Embryonic facial prominence (tissue), 1 donor: ENCODE data around the gene BIRC5.
"Not testable (repeated sequence)": the region's sequence is repeated elsewhere in the genome, so short reads cannot be mapped to it uniquely, and the experiment has no call there.

ENCODE experiments used
- DNase-seq: peaks from one replicate; pipeline ENCODE4 v3.0.0-alpha.2; 2016; ENCODE audit errors: extremely low spot score

BIRC5 gene

DNA sequence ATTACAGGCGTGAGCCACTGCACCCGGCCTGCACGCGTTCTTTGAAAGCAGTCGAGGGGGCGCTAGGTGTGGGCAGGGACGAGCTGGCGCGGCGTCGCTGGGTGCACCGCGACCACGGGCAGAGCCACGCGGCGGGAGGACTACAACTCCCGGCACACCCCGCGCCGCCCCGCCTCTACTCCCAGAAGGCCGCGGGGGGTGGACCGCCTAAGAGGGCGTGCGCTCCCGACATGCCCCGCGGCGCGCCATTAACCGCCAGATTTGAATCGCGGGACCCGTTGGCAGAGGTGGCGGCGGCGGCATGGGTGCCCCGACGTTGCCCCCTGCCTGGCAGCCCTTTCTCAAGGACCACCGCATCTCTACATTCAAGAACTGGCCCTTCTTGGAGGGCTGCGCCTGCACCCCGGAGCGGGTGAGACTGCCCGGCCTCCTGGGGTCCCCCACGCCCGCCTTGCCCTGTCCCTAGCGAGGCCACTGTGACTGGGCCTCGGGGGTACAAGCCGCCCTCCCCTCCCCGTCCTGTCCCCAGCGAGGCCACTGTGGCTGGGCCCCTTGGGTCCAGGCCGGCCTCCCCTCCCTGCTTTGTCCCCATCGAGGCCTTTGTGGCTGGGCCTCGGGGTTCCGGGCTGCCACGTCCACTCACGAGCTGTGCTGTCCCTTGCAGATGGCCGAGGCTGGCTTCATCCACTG lies at the start of gene BIRC5:
TSS of gene BIRC5 (plus strand) at position 238 of the 690 bp plus-strand sequence. CDS start at position 302, 64 bp downstream.
- DNase-seq, result peak; percentile 81

DNA sequence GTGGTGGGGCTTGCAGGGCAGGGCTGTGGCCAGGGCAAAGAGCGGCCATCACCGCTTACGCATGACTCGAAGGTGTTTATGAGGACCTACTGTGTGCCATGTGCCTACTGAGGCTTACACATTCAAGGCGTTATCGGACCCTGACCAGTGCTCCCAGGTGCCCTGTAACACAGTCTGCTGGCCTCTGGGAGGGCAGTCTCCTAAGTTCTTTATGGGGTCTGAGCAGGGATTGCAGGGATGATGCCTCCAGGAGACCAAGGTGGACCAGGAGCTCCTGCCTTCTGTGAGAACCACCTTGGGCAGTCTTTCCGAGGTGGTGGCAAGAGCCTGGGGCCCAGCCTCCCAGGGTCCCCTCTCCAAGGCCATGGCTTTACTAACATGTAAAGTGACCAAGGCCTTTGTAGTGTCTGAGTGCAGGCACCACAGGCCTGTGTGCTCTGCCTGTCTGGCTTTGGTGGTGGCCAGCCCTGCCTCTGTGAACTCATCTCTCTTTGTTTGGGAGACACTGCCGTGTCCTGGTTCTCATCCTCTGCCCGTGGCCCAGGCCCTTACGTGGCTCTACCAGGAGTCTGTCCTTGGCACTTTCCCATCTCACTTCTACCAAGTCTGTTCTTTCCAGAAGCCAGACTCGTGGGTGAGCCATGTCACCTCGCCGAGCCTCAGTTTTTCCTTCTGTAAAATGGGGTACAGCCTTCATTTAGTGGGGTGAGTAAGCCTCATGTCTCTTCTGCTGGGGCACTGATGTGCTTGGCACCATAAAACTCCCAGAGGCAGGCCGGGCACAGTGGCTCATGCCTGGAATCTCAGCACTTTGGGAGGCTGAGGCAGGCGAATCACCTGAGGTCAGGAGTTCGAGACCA lies 49.1 kb upstream of the BIRC5 start:
- no peak for DNase-seq

DNA sequence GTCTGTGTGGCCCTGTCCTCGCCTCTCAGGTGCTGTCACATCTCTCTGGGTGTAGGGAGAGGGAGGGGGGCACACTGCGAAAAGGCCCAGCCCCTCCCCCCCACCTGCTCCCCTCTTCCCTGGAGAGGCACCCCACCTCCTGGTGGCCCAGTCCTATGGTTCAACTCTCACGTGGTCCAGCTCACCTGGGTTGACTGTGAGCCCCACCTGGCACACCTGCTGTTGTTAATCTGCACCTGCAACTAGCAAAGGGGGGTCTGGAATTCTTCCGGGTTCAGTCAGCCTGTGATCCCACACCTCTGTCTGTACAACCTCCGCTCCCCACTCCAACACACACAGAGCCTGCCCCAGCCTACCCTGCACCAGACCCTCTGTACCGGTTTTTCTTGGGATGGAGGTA lies 47.6 kb upstream of the BIRC5 start:
- no peak for DNase-seq

DNA sequence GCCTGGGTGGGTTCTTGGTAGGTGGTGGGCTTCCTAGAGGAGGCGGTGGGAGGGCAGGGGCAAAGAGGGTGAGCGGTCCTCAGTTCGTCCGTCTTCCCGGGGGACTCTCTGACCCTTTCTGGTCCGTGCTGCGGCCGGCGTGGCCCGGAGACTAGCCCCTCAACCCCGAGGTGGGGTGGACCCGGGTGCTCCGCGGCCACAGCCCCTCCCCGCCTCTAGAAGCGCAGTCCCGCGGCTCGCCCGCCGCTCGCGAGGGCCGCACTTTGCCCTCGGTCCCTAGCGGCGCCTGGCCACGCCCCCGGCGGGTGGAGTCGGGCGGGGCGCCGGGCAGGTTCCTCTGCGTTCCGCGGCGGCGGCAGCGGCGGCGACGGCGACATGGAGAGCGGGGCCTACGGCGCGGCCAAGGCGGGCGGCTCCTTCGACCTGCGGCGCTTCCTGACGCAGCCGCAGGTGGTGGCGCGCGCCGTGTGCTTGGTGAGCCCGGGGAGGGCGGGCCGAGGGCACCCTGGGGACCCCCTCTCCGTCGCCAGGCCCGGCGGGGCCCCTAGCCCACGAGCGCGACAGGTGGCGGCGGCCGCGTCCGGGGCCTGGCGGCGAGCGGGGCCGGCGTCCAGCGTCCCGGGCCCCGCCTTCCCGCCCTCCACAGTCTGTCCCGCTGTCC lies 45.7 kb upstream of the BIRC5 start, which contains the start of gene SYNGR2:
TSS of gene SYNGR2 (plus strand) at position 340 of the 661 bp plus-strand sequence. CDS start at position 376, 36 bp downstream.
- no peak for DNase-seq

DNA sequence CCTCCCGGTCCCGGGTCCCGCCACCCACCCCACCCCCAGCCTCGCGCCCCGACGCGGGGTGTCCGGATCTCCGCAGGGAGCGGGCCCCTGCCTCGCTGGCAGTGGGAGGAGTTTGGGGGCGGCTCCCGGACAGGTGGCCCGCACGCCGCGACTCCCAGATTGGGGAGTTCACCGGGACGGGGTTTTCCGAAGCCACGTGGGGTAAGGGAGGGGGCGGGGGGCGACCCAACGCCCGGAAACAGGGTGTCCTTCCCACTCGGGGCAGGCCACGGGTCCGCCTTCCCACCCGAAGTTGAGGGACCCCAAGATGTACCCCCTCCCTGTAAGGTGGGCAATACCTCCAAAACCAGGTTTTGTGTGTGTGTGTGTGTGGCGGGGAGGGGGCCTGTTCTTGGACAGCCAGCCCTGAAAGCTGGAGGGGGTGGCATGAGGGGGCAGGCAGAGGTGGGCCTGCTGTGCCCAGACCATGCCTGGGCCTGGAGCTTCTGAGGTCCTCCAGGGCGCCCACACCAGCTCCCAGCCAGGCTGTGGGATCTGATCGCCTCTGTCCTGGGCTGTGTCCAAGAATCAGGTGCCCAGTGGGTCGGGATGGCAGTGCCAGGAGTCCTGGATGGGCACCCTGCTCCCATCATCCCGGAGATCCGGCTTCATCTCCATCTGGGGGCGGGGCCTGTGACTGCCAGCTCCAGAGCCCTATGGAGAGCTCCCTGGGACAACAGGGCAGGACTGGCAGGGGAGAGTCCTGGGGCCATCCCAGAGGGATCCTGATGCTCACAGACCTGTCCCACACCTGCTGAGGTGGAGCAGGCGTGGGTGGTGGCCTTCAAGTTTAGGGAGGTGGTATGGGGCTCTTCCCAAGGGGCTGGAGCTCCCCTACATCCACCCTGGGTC lies 44.9 kb upstream of the BIRC5 start:
- no peak for DNase-seq

DNA sequence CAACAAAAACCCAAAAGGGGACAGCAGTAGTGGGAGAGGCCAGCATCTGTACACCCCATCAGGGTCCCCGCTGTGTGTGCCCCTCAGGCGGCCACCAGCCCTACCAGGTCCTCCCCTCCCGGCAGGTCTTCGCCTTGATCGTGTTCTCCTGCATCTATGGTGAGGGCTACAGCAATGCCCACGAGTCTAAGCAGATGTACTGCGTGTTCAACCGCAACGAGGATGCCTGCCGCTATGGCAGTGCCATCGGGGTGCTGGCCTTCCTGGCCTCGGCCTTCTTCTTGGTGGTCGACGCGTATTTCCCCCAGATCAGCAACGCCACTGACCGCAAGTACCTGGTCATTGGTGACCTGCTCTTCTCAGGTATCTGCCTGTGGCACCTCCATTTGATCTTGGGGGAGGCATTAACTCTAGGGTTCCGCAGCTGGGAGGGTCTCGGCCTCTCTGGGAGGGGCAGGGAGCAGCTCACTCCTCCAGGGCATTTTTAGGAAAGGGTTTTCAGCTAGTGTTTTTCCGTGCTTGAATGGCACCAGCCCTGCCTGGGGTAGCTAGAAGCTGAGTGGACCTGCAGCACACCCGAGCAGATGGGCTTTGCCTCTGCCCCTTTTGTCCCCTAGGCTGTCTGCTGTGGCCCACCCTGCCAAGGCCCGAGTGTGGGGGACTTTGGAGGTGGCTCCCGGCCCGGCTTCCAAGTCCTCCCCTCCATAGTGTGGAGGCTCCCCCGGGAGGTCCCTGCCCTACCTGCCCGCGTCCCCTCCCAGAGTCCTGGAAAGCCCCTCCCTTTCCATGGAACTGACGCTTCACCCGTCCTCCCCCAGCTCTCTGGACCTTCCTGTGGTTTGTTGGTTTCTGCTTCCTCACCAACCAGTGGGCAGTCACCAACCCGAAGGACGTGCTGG lies 43.1 kb upstream of the BIRC5 start:
- no peak for DNase-seq

DNA sequence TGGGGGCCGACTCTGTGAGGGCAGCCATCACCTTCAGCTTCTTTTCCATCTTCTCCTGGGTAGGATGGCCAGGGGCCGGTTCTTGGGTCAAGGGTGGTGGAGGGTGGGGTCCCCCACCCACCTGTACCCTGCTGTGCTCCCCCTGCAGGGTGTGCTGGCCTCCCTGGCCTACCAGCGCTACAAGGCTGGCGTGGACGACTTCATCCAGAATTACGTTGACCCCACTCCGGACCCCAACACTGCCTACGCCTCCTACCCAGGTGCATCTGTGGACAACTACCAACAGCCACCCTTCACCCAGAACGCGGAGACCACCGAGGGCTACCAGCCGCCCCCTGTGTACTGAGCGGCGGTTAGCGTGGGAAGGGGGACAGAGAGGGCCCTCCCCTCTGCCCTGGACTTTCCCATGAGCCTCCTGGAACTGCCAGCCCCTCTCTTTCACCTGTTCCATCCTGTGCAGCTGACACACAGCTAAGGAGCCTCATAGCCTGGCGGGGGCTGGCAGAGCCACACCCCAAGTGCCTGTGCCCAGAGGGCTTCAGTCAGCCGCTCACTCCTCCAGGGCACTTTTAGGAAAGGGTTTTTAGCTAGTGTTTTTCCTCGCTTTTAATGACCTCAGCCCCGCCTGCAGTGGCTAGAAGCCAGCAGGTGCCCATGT lies 42.3 kb upstream of the BIRC5 start:
- not testable (repeated sequence) for DNase-seq

DNA sequence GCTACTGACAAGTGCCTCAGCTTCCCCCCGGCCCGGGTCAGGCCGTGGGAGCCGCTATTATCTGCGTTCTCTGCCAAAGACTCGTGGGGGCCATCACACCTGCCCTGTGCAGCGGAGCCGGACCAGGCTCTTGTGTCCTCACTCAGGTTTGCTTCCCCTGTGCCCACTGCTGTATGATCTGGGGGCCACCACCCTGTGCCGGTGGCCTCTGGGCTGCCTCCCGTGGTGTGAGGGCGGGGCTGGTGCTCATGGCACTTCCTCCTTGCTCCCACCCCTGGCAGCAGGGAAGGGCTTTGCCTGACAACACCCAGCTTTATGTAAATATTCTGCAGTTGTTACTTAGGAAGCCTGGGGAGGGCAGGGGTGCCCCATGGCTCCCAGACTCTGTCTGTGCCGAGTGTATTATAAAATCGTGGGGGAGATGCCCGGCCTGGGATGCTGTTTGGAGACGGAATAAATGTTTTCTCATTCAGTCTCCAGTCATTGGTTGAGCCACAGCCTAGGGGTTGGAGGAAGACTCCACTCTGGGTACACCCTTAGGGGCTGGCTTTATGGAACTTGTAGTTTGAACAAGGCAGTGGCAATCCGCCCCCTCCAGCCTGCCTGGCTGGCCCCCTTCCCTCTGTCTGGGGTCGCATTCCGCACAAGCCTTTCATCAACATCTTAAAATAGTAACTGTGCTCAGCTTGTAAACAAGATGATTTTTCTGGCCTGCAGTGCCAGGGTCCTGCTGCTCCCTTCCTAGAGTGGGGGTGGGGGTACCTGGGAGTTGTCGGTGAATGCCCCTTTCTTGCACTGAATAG lies 41.6 kb upstream of the BIRC5 start:
- DNase-seq, result no peak

DNA sequence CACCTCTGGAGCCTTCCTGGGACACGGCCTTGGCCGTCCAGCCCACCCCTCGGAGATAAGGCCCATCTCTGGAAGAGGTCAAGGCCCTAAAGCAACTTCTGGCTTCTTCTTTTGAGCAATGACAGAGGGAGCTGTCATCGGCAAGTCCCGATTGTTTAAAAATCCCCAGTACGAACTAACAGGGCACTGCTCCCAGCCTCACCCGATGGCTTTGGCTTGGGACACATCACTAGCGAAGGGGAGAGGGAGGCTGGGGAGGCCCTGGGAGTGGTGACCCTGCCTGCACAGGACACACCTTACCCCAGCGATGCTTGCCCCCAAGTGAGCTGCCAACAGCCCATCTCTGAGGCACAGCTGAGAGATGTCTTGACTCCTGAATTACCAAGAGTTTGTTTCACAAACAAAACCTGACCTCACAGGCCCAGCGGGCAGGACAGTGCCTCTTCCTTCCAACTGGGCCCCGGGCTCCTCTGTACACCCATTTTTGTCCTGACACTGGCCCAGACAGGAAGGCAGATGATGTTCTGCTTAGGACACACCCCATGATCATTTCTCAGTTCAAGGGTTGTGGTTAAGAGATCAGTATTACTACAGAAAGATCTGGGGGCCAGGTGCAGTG lies 40.8 kb upstream of the BIRC5 start:
- DNase-seq, result no peak

DNA sequence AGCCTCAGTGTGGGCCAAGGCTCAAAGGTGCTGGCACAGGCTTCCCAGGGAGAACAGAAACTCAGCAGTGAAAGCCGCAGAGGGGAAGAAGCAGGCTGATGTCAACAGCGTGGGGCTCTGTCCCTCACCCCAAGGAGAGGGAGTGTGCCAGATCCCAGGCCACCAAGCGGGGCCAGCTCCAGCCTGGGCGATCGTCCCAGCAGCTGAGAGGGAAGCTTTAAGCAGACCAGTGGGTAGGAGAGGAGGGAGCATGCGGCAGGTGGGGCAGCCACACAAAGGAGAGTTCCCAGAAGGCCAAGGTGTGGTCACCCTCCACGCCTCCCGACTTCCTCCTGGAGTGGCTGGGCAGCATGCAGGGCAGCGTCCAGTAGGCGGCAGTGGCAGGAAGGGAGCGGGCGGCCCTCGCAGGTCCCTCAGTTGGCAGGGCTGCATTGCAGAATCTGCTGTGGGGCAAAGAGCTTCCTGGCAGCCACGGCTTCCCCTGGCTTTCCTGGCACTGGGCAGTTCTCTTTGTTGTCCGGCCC lies 39.6 kb upstream of the BIRC5 start:
- no peak for DNase-seq

DNA sequence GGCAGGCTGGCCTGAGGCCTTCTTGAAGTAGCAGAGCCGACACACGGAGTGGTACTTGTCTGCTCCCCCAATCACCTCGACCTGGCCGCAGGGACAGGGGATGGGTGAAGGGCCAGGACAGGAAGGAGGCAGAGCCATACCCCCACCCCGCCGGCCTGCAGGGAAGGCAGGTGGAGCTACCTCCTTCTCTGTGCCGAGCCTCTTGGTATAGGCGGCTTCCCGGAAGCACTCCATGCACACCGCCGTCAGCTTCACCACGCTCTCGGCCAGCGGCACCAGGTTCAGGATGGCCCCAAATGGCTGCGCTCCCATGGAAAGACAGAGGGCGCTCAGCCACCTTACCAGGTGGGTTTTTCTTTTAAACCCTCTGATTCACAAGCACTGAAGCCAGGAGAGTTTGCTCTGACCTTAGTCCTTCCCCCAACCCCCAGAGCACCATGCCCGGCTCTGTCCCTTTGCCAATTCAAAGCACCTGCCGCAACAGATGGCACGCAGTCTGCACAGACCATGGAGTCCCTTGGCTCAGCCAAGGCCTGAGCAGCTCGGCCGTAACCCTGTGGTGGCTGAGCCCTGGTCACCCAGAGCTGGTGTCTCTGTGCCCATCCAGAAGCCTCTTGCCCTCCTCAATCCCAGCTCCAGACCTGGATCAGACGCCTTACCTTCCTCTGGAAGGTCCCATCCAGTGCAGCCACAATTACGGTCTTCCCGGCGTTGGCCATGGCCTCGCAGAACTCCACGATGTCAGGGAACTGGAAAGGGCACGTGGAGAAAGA lies 39.0 kb upstream of the BIRC5 start:
- DNase-seq, result no peak

DNA sequence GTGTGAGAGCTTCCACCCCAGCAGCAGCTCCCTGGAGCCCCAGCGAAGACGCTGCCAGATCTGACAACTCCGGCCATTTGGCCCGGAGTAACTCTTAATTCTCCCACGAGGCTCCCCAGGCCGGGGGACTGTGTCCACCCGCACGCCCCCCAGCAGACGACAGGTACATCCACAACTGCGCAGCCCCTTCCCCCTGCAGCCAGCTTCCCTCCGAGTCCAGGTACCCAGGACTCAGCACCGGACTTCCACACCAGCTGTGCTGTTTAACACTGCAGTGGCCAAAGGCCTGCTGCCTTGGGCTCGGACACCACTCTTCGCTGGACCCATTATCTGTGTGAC lies 38.4 kb upstream of the BIRC5 start:
- no peak for DNase-seq

DNA sequence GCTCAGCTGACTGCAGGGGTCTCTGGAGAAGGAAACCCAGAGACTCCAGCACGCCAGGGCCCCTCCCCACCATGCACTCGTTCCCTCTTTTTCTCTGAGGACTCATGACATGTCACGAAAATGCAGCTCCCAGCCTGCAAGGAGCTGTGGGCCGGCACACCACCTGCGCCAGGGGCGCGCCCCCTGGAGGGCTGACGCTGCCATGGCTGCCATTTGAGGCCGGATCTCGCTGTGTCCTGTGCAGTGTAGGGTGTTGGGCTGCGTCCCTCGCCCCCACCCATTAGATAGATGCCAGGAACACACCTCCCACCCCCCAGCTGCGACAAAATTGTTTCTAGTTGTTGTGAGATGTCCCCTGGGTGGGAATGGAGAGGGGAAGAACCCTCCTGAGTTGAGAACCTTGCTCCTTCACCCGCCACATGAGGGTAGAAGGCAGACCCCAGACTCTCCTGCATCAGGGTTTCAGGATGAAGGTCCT lies 37.5 kb upstream of the BIRC5 start:
- no peak for DNase-seq

DNA sequence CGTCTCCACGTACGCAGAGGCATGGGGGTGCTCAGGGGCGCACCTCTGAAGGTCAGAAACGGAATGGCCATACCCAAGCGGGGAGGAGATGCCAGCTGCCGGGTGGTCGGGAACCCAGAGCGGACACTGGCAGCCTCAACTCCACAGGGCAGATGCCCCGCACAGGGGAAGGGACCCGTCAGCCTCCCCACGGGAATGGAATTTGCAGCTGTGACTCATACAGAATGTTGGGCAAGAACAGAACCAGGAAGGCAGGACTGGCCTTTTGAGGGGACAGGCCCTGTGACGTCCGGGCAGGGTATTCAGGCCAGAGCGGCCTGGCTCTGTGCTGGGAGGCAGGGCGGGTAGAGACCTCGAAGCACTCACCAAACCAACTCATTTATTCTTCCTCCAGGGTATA lies 34.7 kb upstream of the BIRC5 start:
- DNase-seq, result no peak

DNA sequence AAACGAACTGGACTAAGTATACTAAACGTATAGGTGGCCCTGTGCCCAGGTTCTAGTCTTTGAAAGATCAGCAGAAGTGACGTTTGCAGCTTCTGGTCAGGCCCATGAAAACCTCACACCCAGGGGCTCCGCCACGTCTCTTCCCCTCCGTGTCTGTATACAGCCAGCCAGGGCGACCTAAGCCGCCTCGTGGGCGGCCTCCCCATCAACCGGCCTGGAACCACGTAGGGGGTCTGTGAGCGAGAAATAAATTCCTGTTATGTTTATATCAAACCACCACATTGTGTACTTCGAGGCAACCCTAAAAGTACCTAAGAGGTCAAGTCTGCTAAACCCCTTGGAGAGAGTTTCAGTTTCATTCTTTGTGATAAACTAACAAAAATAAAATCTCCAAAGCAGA lies 34.0 kb upstream of the BIRC5 start:
- DNase-seq, result no peak

DNA sequence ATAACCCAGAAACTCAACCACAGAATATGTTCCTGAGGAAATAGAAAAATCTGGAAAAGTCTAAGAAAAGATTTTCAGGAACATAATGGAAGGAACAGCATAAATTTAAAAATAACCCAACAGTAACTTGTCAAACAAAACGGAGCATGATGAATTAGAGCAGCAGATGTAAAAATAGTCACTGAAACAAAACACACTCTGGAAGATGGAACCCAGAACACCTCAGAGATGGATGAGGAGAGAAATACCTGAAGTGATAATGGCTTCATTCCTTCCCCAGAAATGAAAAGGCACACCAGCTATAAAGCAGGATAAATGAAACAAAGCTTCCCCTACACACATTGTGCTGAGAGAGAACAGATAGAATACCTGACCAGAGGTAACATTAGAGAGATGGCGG lies 33.5 kb upstream of the BIRC5 start:
- no peak for DNase-seq

DNA sequence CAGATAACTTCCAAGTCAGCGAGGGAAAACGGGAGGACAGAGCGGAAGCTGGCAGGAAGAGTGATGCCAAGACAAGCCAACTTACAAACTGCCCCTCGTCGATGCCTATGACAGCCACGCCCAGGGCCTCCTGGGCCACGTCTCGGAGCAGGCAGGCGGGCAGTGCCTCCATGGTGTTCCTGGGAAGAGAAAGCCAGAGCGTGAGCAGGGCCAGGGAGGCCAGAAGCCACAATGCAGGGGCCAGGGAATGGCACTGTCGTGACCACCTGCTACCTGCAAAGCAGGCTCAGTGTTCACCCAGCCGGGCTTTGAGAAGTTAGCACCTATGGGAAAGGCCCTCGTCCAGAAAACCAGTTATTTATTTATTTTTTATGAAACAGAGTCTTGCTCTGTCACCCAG lies 31.5 kb upstream of the BIRC5 start:
- no peak for DNase-seq

DNA sequence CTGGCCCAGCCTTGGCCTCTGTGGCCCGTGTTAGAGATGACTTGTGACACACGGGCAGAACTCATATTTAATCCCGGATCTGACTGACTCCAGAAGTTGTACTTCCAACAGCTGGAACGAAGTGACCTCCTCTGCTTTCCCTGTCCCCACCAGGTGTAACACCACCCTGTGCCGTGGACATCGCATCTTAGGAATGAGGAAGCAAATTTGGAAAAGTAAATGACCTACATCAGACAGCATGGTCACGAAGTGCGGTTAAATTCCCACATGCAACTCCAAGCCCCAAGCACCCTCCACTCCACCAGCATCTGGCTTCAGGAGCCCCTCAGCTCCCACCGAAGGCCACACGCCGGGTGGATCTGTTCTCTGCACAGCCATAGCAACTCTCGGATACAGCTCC lies 30.1 kb upstream of the BIRC5 start:
- no peak for DNase-seq
